GM18499 (cell line): ENCODE measurements around the gene VWA5A.
"Not testable (repeated sequence)": the region's sequence is repeated elsewhere in the genome, so short reads cannot be mapped to it uniquely, and the experiment has no call there.

Source experiments
- ATAC-seq: cut with Tn5 transposase; IDR thresholded peaks from one replicate; pipeline ENCODE4 v1.9.1; 2021; ENCODE audit warnings: moderate number of reproducible peaks; ENCODE audit not compliant: insufficient read depth, unreplicated experiment

Gene VWA5A

GRCh38 chr11:124085997-124086846, 29.0 kb upstream of the VWA5A start:
- no peak for ATAC-seq

- ATAC-seq, result no peak
These were observed 24.3 kb upstream of the VWA5A start for GRCh38 chr11:124090996-124091395.

DNA sequence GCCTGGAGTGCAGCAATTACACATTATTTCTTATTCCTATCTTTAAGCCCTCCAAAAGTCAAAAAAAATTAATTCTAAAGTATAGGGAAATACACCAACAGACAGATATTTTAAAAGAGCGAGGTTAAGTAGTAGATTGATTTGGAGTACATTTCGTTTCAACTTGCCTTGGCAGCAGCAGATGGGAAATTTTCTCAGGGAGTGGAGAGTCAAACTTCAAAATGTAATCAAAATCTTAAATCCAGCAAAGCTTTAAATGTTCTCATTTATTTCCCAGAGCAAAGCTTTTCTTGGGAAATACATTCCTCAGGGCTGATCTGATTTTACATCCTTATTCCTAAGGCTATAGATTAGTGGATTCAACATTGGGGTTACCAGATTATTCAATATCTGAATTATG, 21.9 kb upstream of the VWA5A start:
- ATAC-seq, result no peak

GRCh38 chr11:124094731-124095130, 20.5 kb upstream of the VWA5A start:
- no peak for ATAC-seq

- ATAC-seq, result no peak
These were observed 18.9 kb upstream of the VWA5A start for GRCh38 chr11:124096364-124096763.

DNA sequence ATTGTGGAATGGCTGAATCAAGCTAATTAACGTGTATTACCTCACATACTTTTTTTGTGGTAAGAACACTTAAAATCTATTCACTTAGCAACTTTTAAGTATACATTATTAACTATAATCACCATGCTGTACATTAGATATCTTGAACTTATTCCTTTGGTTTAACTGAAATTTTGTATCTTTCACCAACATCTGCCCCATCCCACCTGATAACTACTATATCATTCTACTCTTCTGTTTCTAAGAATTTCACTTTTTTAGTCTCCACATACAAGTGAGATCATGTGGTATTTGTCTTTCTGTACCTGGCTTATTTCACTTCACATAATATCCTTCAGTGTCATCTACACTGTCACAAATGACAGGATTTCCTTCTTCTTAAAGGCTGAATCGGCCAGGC, 17.1 kb upstream of the VWA5A start:
- no peak for ATAC-seq

DNA sequence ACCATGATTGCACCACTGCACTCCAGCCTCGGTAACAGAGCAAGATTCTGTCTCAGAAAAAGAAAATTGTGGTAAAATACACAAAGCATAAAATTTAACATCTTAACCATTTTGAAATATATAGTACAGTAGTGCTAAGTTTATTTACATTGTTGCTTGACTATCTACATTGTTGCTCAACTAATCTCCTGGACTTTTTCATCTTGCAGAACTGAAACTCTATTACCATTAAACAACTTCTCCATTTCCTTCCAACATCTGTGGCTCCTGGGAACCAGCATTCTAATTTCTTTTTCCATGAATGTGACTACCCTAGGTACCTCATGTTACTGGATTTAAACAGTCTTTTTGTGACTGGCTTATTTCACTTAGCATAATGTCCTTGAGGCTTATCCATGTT, 13.5 kb upstream of the VWA5A start:
- no peak for ATAC-seq

DNA sequence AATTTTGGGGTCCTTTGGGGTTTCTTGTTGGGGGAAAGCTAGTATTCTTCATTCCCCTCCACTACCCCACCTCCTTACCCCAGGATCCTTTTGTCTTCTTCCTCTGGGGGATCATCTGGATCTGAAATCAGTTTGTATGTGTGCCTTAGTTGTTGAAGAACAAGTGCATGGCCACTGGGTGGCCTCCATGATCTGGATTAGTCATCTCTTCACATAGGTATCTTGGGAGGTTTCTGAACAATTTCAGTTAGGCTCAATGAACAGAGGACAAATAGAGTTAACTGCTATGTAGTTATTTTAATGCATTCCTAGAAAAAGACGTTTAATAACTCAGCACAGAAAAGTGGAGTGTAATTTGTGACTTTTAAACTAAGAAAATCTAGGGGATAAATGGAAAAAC, 7.1 kb upstream of the VWA5A start:
- ATAC-seq, result no peak

DNA sequence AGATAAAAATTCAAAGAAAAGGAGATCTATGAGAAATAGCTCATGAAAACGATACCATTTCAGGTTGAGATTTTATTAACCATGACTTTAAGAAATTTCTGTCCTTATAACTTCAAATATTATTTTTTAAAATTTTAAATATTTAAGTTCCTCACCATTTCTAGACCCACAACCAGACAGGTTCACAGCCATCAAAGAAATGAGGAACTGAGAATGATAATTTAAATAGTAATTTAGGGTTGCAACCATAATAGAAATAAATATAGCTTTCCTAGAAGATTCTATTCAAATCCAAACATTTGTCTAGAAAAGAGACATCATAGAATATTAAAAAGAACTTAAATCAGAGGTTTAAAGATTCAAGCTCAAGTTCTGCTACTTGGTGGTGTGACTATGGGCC, 5.9 kb upstream of the VWA5A start:
- no peak for ATAC-seq

GRCh38 chr11:124110201-124110600, 5.0 kb upstream of the VWA5A start:
- no peak for ATAC-seq

- ATAC-seq, result no peak
These were observed 1.4 kb upstream of the VWA5A start for GRCh38 chr11:124113890-124114289.

GRCh38 chr11:124115782-124116616, 749 bp downstream of the VWA5A start:
- ATAC-seq, result no peak

- ATAC-seq, result no peak
These were observed 3.9 kb downstream of the VWA5A start for GRCh38 chr11:124119103-124119502.

GRCh38 chr11:124120891-124121290, 5.6 kb downstream of the VWA5A start:
- no peak for ATAC-seq

DNA sequence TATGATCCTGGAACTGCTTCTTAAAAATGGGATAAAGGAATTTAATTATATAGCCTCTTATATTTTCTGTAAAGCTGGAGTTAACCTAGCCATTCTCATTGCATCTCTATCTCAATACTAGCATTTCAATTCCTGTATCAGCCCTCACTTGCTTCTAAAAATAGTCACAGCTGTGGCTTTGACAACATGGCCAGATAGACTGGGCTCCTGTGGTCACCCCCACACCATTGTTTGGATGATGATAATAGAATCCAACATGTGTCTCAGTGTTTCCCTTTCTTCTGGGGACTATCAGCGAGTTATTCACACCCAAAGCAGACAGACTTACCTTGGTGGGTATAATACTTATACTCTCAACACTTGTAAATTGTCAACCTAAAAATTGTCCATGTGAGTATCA, 6.9 kb downstream of the VWA5A start:
- ATAC-seq, result no peak

GRCh38 chr11:124123622-124124021, 8.4 kb downstream of the VWA5A start:
- ATAC-seq, result no peak

GRCh38 chr11:124127134-124127533, 11.9 kb downstream of the VWA5A start:
- not testable (repeated sequence) for ATAC-seq

DNA sequence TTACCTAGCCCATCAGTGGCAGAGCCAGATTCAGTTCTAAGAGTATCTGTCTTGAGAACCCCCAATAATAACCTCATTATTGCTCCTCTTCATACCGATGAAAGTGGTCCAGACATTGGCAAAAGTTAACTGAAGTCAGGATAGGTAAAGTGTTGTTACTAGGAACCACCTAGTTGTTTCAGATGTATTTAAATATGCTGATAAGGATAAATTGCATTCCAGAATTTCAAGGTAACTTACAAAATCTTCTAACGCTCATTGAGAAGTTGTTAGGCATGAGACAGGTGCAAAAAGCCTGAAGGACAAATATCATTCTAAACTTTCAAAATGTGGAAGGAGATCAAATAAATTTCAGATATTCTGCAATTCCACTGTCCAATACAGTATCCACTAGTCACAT, 27.8 kb downstream of the VWA5A start:
- ATAC-seq, result no peak

- ATAC-seq, result no peak
These were observed 32.7 kb downstream of the VWA5A start for GRCh38 chr11:124147951-124148350.

- no peak for ATAC-seq
These were observed 35.4 kb downstream of the VWA5A start for GRCh38 chr11:124150684-124151083.

GRCh38 chr11:124152770-124153407, 37.6 kb downstream of the VWA5A start:
- ATAC-seq, result no peak
